ENCODE data around the gene ALDH5A1.
A peak's percentile ranks its signal among the peaks of the same experiment; 100 is the strongest.
"Not testable (repeated sequence)": the region's sequence is repeated elsewhere in the genome, so short reads cannot be mapped to it uniquely, and the experiment has no call there.

ALDH5A1 gene

GRCh38 chr6:24489470-24489869 lies 5.3 kb upstream of the ALDH5A1 start, which contains the start of gene GPLD1:
Gene GPLD1 (minus strand): TSS chr6:24489578. CDS start chr6:24489511, 67 bp downstream.
- DNase-seq: no peak

GRCh38 chr6:24489881-24490280 lies 4.9 kb upstream of the ALDH5A1 start:
- DNase-seq: no peak

- DNase-seq: no peak
Measured at GRCh38 chr6:24490948-24491347, 3.8 kb upstream of the ALDH5A1 start.

GRCh38 chr6:24492475-24492874 lies 2.3 kb upstream of the ALDH5A1 start:
- no peak for DNase-seq

DNA sequence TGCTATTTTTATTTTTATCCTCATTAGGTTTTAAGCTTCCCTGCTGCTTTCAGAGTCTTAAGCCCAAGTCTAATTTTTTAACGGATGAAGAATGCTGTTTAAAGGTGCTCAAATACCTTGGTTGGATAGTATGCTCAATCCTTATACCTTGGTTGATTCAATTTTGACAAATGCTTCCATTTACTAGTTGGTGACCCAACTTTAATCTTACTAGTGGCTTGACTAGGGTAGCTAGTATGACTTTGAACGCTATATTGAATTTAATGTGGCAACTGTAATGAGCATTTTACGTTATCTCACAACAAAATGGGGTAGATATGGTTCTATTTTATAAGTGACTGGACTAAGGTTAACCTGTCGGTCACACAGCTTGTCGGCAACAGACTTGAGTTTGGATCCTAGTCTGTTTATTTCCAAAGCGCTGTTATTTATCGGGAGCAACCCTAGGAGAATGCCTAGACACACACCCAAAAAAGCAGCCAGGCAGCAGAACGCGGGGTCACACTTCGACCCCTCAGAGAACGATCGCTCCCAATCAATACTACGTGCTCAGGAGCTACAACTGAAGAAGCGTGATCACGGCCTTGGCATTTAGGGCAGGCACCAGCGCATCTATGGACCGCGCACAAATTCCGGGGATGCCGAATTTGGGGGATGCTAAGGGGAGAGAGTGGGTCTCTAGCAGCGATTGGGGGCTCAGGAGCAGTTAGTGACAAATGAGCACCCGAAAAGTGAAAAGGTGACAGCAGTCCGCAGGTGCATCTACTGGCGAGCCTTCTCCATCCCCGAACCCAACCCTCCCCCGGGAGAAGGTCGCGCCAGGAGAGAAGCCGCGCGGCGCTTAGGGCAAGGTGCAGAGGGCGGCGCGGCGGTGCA lies 586 bp upstream of the ALDH5A1 start:
- no peak for DNase-seq

DNA sequence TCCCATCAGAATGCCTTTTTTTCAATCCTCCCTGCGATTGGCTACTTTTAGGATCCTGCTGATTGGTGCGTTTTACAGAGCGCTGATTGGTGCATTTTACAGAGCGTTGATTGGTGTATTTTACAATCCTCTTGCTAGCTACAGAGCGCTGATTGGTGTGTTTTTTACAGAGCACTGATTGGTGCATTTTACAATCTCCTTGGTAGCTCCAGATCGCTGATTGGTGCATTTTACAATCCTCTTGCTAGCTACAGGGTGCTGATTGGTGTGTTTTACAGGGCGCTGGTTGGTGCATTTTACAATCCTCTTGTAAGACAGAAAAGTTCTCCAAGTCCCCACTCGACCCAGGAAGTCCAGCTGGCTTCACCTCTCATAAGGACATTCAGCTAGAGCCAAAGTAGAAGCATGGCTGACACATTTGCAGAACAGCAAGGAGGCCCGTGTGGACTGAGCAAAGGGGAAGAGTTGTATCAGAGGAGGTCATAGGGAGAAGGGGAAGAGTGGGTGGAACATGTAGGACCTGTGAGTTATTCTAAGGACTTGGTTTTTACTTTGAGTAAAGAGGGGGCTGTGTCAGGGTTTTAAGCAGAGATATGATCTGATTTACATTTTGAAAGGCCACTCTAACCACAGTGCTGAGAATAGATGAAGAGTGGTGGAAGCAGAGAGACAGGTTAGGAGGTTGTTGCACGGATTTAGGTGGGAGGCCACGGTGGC lies 2.6 kb downstream of the ALDH5A1 start:
- no peak for DNase-seq

DNA sequence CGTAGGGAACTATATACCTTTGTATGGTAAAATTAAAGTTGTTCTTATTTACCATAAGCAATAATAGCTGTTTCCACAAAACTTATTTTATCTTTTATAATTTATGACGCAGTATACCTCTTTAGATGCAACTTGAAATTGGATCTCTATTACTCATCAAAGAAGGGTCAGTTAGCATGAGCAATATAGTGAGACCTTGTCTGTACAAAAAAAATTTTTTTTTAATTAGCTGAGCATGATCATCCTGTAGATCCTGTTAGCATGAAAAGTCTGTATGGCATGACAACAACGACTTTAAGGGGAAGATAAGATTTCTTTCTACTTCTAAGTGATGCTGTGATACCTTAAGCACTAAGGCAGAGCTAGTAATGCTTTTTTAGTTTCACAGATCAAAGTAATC lies 5.9 kb downstream of the ALDH5A1 start:
- DNase-seq: no peak

- no peak for DNase-seq
Measured at GRCh38 chr6:24501374-24501773, 6.6 kb downstream of the ALDH5A1 start.

- DNase-seq: no peak
Measured at GRCh38 chr6:24501914-24502313, 7.1 kb downstream of the ALDH5A1 start.

DNA sequence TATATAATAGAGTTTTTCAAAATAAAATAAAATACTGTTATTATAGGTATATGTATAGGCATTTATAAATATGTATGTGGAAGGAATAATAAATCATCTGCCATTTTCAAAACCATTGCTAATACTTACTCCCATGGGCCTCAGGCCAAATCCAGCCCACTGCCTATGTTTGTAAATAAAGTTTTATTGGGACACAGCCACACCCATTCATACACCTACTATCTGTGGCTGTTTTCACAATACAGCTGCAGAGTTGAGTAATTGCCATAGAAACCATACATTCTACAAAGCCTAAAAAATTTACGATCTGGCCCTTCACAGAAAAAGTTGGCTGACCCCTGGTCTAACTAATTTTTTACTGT lies 9.5 kb downstream of the ALDH5A1 start:
- no peak for DNase-seq

GRCh38 chr6:24504649-24505586 lies 10.1 kb downstream of the ALDH5A1 start:
- DNase-seq: no peak

- no peak for DNase-seq
Measured at GRCh38 chr6:24506814-24507520, 12.2 kb downstream of the ALDH5A1 start.

DNA sequence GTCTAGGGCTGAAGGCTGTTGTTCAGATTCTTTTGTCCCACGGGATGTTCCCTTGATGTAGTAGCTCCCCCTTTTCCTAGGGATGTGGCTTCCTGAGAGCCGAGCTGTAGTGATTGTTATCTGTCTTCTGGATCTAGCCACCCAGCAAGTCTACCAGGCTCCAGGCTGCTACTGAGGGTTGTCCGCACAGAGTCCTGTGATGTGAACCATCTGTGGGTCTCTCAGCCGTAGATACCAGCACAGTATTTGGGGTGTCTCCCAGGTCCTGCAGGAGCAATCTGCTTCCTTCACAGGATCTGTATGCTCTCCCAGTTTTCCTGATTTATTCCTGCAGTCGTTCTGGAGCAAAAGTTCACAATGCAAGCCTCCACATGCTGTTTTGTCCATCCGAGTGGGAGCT lies 17.2 kb downstream of the ALDH5A1 start:
- DNase-seq: not testable (repeated sequence)

GRCh38 chr6:24513602-24514001 lies 18.8 kb downstream of the ALDH5A1 start:
- DNase-seq: no peak

DNA sequence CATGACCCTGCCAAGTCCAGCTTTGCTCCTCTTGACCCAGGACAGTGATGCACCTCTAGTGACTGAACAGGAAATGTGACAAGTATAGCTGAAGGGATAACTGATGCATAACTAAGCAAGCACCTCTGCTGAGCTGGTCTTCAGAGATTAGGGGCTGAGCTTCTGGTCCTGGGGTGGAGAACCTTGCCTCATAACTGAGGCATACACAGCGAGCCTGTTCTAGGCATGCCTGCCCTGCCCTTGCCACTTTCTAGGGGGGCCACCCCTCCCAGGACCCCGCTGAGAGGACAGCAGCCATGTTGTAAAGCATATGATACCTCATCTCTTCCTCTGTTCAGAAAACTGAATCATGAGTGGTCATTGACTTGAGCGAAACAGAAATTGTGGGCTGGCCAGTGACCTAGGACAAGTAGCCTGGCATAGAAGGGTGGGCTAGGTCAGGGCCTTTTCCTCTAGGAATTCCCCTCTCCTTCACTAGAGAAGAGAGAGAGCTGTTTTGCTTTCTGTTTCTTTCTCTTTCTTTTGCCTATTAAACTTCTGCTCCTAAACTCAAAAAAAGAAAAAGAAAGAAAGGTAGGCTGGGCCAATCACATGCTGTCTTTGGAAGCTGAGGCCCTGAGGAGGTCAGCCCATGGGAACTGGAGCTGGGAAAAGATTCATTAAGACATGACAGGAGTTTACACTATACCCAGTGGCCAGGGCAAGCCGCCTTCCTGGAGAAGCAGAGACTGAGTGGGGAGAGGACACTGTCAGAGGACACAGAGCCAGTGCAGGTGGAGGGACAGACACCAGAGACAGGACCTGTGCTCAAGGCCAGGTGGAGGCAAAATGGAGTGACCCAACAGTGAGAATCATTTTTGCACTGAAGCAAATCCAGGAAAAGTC lies 23.1 kb downstream of the ALDH5A1 start:
- DNase-seq: peak; percentile 6

GRCh38 chr6:24520929-24521546 lies 26.3 kb downstream of the ALDH5A1 start:
- DNase-seq: peak; percentile 10

GRCh38 chr6:24522228-24523176 lies 27.7 kb downstream of the ALDH5A1 start:
- peak; percentile 32 for DNase-seq

DNA sequence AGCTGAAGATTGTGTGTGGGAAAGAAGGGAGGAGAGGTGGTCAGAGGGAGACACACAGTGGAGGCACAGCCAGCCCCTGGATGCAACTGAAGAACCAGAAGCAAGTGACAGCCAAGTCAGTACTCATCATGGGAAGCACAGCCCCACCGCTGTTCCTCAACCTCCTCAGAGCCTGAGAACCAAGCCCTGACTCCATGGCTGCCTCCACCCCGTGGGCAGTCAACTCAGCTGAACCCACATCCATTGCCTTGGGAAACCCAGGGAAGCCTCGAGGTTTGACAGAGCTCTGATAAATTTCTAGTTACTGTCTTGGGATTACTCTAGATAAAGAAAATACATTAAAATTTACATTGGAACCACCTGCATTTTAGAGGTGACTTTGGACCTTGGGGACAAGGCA lies 29.6 kb downstream of the ALDH5A1 start:
- no peak for DNase-seq

DNA sequence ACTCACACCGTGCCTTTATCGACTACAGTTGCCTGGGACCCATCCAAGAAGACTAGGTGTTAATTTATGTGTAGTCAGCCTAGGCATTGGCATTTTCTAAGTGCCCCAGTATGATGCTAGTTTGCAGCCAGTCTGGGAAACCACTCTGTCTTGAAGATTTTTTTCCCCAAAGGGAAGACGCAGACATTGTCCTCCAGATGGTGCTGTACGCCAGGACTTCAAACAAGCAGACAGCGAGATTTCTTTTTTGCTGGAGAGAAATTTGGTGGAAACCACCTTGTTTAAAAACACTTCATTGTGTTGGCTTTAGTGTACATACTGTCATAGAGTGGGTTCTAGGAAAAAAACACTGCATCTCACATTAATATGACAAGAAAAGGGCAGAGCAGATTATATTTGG lies 30.0 kb downstream of the ALDH5A1 start:
- DNase-seq: peak; percentile 3

DNA sequence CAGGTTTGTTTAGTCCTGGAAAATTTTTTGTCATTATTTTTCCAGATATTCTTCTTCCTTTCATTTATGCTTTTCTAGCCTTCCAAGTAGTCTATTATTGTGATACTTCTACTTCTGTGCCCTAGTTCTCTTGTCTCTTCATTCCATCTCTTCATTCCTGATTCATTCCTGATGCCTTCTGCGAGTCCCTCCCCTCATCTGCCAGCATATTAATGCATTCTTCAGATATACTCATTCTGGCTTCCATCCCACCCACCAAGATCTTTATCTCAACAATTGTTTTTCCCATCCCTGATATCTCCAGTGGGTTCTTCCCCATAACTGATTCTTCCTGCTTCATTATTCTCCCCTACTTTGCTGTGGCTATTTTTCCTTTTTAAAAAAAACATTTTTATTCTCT lies 35.2 kb downstream of the ALDH5A1 start:
- no peak for DNase-seq

Data from NCI-H510A treated with DMSO at 0.1 percent for 48 hours (cell line).